GM19193 (cell line): Measurements from ENCODE around the gene LRRC74B.

ENCODE experiments used
- POLR2A ChIP-seq: IDR thresholded peaks from 4 replicates; pipeline ENCODE4 v1.6.1; 2011; ENCODE audit not compliant: insufficient read depth, insufficient read length; ENCODE audit errors: extremely low read depth

LRRC74B gene

GRCh38 chr22:21077884-21078508, 32.2 kb downstream of the LRRC74B start:
- TF ChIP-seq POLR2A = no peak

- no peak for TF ChIP-seq POLR2A
Observed at GRCh38 chr22:21078916-21079315, 33.2 kb downstream of the LRRC74B start.

- TF ChIP-seq POLR2A = no peak
Observed at GRCh38 chr22:21079493-21079892, 33.7 kb downstream of the LRRC74B start.

- TF ChIP-seq POLR2A = no peak
Observed at GRCh38 chr22:21080435-21081137, 34.8 kb downstream of the LRRC74B start.

GRCh38 chr22:21082248-21082647, 36.5 kb downstream of the LRRC74B start:
- no peak for TF ChIP-seq POLR2A

- no peak for TF ChIP-seq POLR2A
Observed at GRCh38 chr22:21087119-21087518, 41.4 kb downstream of the LRRC74B start.

GRCh38 chr22:21092797-21093554, 47.2 kb downstream of the LRRC74B start:
- no peak for TF ChIP-seq POLR2A

- no peak for TF ChIP-seq POLR2A
Observed at GRCh38 chr22:21094911-21095772, 49.4 kb downstream of the LRRC74B start.

GRCh38 chr22:21095773-21096107, 50.0 kb downstream of the LRRC74B start:
- no peak for TF ChIP-seq POLR2A

GRCh38 chr22:21098099-21098671, 52.4 kb downstream of the LRRC74B start:
- no peak for TF ChIP-seq POLR2A

GRCh38 chr22:21099578-21099977, 53.8 kb downstream of the LRRC74B start:
- TF ChIP-seq POLR2A = no peak

- TF ChIP-seq POLR2A = no peak
Observed at GRCh38 chr22:21100149-21101032, 54.6 kb downstream of the LRRC74B start.

GRCh38 chr22:21101877-21102638, 56.3 kb downstream of the LRRC74B start:
- TF ChIP-seq POLR2A = no peak
